Measurements from ENCODE around the gene WWOX.

DNA sequence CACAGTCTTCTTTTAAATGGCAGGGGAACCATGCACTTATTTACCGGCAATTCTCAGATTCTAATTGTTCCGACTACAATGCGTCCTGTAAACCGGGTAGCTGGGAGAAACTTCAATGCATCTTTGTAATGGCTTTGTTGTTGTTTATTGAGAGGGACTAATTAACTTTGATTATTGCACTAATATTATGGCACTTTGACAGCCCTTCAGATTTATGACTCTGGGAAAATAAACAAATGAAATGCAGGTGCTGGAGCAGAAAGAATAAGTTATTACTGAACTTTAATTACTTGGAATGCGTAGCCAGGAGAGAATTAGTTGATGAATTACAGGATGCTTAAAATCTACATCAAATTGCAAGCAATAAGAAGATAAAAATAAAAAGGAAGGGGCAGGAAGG is 77.0 kb downstream of the WWOX start:
- TF ChIP-seq, protein P1, sequence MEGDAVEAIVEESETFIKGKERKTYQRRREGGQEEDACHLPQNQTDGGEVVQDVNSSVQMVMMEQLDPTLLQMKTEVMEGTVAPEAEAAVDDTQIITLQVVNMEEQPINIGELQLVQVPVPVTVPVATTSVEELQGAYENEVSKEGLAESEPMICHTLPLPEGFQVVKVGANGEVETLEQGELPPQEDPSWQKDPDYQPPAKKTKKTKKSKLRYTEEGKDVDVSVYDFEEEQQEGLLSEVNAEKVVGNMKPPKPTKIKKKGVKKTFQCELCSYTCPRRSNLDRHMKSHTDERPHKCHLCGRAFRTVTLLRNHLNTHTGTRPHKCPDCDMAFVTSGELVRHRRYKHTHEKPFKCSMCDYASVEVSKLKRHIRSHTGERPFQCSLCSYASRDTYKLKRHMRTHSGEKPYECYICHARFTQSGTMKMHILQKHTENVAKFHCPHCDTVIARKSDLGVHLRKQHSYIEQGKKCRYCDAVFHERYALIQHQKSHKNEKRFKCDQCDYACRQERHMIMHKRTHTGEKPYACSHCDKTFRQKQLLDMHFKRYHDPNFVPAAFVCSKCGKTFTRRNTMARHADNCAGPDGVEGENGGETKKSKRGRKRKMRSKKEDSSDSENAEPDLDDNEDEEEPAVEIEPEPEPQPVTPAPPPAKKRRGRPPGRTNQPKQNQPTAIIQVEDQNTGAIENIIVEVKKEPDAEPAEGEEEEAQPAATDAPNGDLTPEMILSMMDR (IDR thresholded peaks at IDR 0.05), result no peak
- TF ChIP-seq POLR2A (IDR thresholded peaks at IDR 0.05), result no peak
